Esophagus squamous epithelium (tissue), 5 donors: ENCODE data around the gene AEBP2. TPM values are rescaled to one million over a fixed set of nuclear protein-coding genes. Genes with fewer than 3 reads are reported as not detected.
A peak's percentile ranks its signal among the peaks of the same experiment; 100 is the strongest.
"Not testable (repeated sequence)": the region's sequence is repeated elsewhere in the genome, so short reads cannot be mapped to it uniquely, and the experiment has no call there.

Experiments used
- DNase-seq: peaks from one replicate; lab custom pipeline; 2025; lab: John Stamatoyannopoulos, UW
- H3K27ac ChIP-seq, 4 donors: fragments of 200-600 bp; sonication (generic); one replicate each; pipeline ENCODE4 v1.5.1; 2016 to 2019; ENCODE audit warnings: mild to moderate bottlenecking in 1 of 4
- H3K27me3 ChIP-seq, 4 donors: fragments of 200-600 bp; sonication (generic); 1 replicate in 3 of 4; 2 replicates in 1 of 4; pipeline versions ENCODE4 v1.5.1 to v1.6.0; 2017 to 2021; ENCODE audit warnings: antibody characterized with exemption in 1 of 4
- H3K36me3 ChIP-seq, 3 donors: fragments of 200-600 bp; sonication (generic); one replicate each; pipeline ENCODE4 v1.5.1; 2016 to 2019
- H3K4me1 ChIP-seq, 3 donors: fragments of 200-600 bp; sonication (generic); one replicate each; pipeline ENCODE4 v1.5.1; 2017 to 2019
- H3K4me3 ChIP-seq, 4 donors: fragments of 200-600 bp; sonication (generic); 1 replicate in 3 of 4; 2 replicates in 1 of 4; pipeline ENCODE4 v1.5.1; 2016 to 2019; ENCODE audit warnings: mild to moderate bottlenecking in 2 of 4, moderate library complexity in 1 of 4
- H3K9me3 ChIP-seq, 3 donors: fragments of 200-600 bp; sonication (generic); one replicate each; pipeline ENCODE4 v1.5.1; 2016 to 2019
- CTCF ChIP-seq, 6 experiments: fragments of 450-650 bp in 4 of 6; fragments of 200-600 bp in 2 of 6; sonication (generic) in 2 of 6; IDR thresholded peaks; one replicate each; pipeline ENCODE4 v1.5.1; 2016 to 2019; ENCODE audit warnings: antibody characterized with exemption in 6 of 6, mild to moderate bottlenecking in 4 of 6, moderate library complexity in 4 of 6
- POLR2A ChIP-seq, 4 donors: fragments of 450-650 bp; IDR thresholded peaks; one replicate each; pipeline ENCODE4 v1.6.1; 2017; ENCODE audit warnings: antibody characterized with exemption in 4 of 4, mild to moderate bottlenecking in 4 of 4, moderate library complexity in 3 of 4
- WGBS, 2 donors: methylation state at CpG; one replicate each; pipeline ENCODE4 v1.1.5; 2018; 5-methylcytosine and 5-hydroxymethylcytosine counted together
- intact Hi-C: fragments of 100-400 bp; cut with DNase I; formaldehyde crosslinking; loops from one replicate; pipeline ENCODE4 v1.15.0; 2022
- total RNA-seq, 4 donors: library from RNA; depleted of rRNA; stranded (reverse); fragments of >200 nt; gene quantifications; one replicate each; pipeline ENCODE4 v1.1.0, GENCODE V29; 2016
- donor health status: DM: yes; HTN: yes; CAD: no.

AEBP2 gene
- total RNA-seq, 4 donors from 2014 or later, result 26.8 to 50.2 (median 33.4) TPM

GRCh38 chr12:19398376-19399363, 40.6 kb upstream of the AEBP2 start:
- TF ChIP-seq POLR2A (IDR thresholded peaks at IDR 0.05), result no peak
- no peak for TF ChIP-seq CTCF (IDR thresholded peaks at IDR 0.05)
- H3K27me3 ChIP-seq, result no peaks in the 10 kb centered on the region
- H3K4me1 ChIP-seq, result peaks cover 10 to 74% (median 22%) of the 10 kb centered on the region in 3 donors
- no peak overlapping the region for H3K4me3 ChIP-seq
- intact Hi-C loops, result no loop called here
- DNase-seq, result no peak
- H3K27ac ChIP-seq, result peak overlapping the region in 3 of 4 donors; percentile 54 to 65 (median 57)
- H3K36me3 ChIP-seq, result no peaks in the 10 kb centered on the region
- H3K9me3 ChIP-seq, result no peaks in the 10 kb centered on the region
- 54 to 57% methylated on average over 6 of the region's 6 CpGs for WGBS, 2 donors

GRCh38 chr12:19400649-19401285, 38.5 kb upstream of the AEBP2 start:
- H3K9me3 ChIP-seq, DNase-seq, intact Hi-C loops, H3K36me3 ChIP-seq, H3K4me3 ChIP-seq, H3K27me3 ChIP-seq: not testable (repeated sequence)
- WGBS, 2 donors, result 68 to 72% methylated on average over 9 of the region's 9 CpGs
- H3K4me1 ChIP-seq, result peaks cover 10 to 65% (median 22%) of the 10 kb centered on the region in 3 donors
- H3K27ac ChIP-seq, result peak overlapping the region in 3 of 4 donors; percentile 72 to 83 (median 73)

- TF ChIP-seq CTCF (IDR thresholded peaks at IDR 0.05) (no peak), POLR2A (IDR thresholded peaks at IDR 0.05) (no peak)
- H3K9me3 ChIP-seq, result no peaks in the 10 kb centered on the region
- H3K36me3 ChIP-seq, result no peaks in the 10 kb centered on the region
- peaks cover 6 to 51% (median 22%) of the 10 kb centered on the region in 3 donors for H3K4me1 ChIP-seq
- no peaks in the 10 kb centered on the region for H3K27me3 ChIP-seq
- 43 to 47% methylated on average over 4 to 5 of the region's 6 CpGs for WGBS, 2 donors
- no peak overlapping the region for H3K4me3 ChIP-seq
- H3K27ac ChIP-seq, result peak overlapping the region; percentile 55 to 83 (median 72)
- intact Hi-C loops, result no loop called here
- no peak for DNase-seq
Measured at GRCh38 chr12:19402211-19402610, 37.1 kb upstream of the AEBP2 start.

GRCh38 chr12:19402743-19403431, 36.4 kb upstream of the AEBP2 start:
- intact Hi-C loops, result no loop called here
- Histone ChIP-seq H3K4me1 (peaks cover 6 to 44% (median 22%) of the 10 kb centered on the region in 3 donors), H3K27ac (peak overlapping the region; percentile 55 to 83 (median 72)), H3K36me3 (no peaks in the 10 kb centered on the region), H3K4me3 (no peak overlapping the region), H3K9me3 (no peaks in the 10 kb centered on the region), H3K27me3 (no peaks in the 10 kb centered on the region)
- TF ChIP-seq CTCF (IDR thresholded peaks at IDR 0.05) (peak in 2 of 6 experiments; percentile 20 to 37), POLR2A (IDR thresholded peaks at IDR 0.05) (no peak)
- DNase-seq, result no peak
- 77 to 79% methylated on average over 2 to 3 of the region's 4 CpGs for WGBS, 2 donors

- peaks cover 6 to 34% (median 18%) of the 10 kb centered on the region in 3 donors for H3K4me1 ChIP-seq
- no peaks in the 10 kb centered on the region for H3K27me3 ChIP-seq
- no peak for TF ChIP-seq CTCF (IDR thresholded peaks at IDR 0.05)
- TF ChIP-seq POLR2A (IDR thresholded peaks at IDR 0.05), result no peak
- WGBS, 2 donors, result 79 to 89% methylated on average over 15 of the region's 16 CpGs
- no peaks in the 10 kb centered on the region for H3K9me3 ChIP-seq
- DNase-seq, result no peak
- H3K36me3 ChIP-seq, result no peaks in the 10 kb centered on the region
- no peak overlapping the region for H3K27ac ChIP-seq
- intact Hi-C loops, result no loop called here
- H3K4me3 ChIP-seq, result no peak overlapping the region
Measured at GRCh38 chr12:19404242-19404880, 34.9 kb upstream of the AEBP2 start.
